Esophagus squamous epithelium (tissue), 4 donors: Measurements from ENCODE around the gene ZRANB1.

Source experiments
- CTCF ChIP-seq, 6 experiments: fragments of 450-650 bp in 4 of 6; fragments of 200-600 bp in 2 of 6; sonication (generic) in 2 of 6; IDR thresholded peaks; one replicate each; pipeline ENCODE4 v1.5.1; 2016 to 2019; ENCODE audit warnings: antibody characterized with exemption in 6 of 6, mild to moderate bottlenecking in 4 of 6, moderate library complexity in 4 of 6
- POLR2A ChIP-seq, 4 donors: fragments of 450-650 bp; IDR thresholded peaks; one replicate each; pipeline ENCODE4 v1.6.1; 2017; ENCODE audit warnings: antibody characterized with exemption in 4 of 4, mild to moderate bottlenecking in 4 of 4, moderate library complexity in 3 of 4

GRCh38 chr10:125018576-125019143, 76.7 kb downstream of the ZRANB1 start:
- TF ChIP-seq CTCF (IDR thresholded peaks at IDR 0.05) (no peak), POLR2A (IDR thresholded peaks at IDR 0.05) (no peak)
